ENCODE measurements around the gene VAV1. TPM values are rescaled to one million over a fixed set of nuclear protein-coding genes. Genes with fewer than 3 reads are reported as not detected.
A peak's percentile ranks its signal among the peaks of the same experiment; 100 is the strongest.

VAV1 gene
- total and polyA plus RNA-seq, 2 donors (not counting 3 experiments of a cell fraction or from before 2014, with no cell fraction given) = not detected

- peaks cover 46% of the 10 kb centered on the region for H3K4me1 ChIP-seq (ENCODE audit: control insufficient read depth, extremely low read depth, insufficient read depth, low read length)
- no TSS peak for BruUV-seq (replicated peaks)
- POLR2A ChIA-PET = interaction anchor here (0.6 kb wide), 1 partner anchor 124 kb away, joined by 5 read pairs; no protein-coding TSS in a partner anchor
- no peaks in the 10 kb centered on the region for H3K9me3 ChIP-seq (replicated peaks; ENCODE audit: control insufficient read depth, insufficient read depth, low read length)
- H3K27me3 ChIP-seq (ENCODE audit: control insufficient read depth in 2 of 2, insufficient read depth in 2 of 2, low read length in 2 of 2) = no peaks in the 10 kb centered on the region
- peak within 1 kb of the TSS; percentile 78 for H3K4me2 ChIP-seq (ENCODE audit: insufficient read depth, low read length)
- dilution Hi-C loops (cut with MboI; ENCODE audit: extremely low pct_ligation_motif_present, low sequenced_read_pairs) = no loop called here
- H3K4me3 ChIP-seq (replicated peaks in 1 of 3; ENCODE audit: insufficient read depth in 1 of 3, low read depth in 1 of 3, low read length in 3 of 3) = peak within 1 kb of the TSS; percentile 66 to 92 (median 80)
- peaks cover 0 to 11% of the 10 kb centered on the region in 2 experiments for H3K36me3 ChIP-seq (ENCODE audit: control insufficient read depth in 2 of 2, extremely low read depth in 1 of 2, insufficient read depth in 2 of 2, low read length in 2 of 2)
- H3K9ac ChIP-seq (replicated peaks; ENCODE audit: extremely low read depth, insufficient read depth, low read length) = peak within 1 kb of the TSS; percentile 60
- peak within 1 kb of the TSS; percentile 61 for H3K27ac ChIP-seq (ENCODE audit: insufficient read depth, low read depth, low read length)
- H2AFZ ChIP-seq (ENCODE audit: low read depth, low read length) = peak within 1 kb of the TSS; percentile 82
- CTCF ChIA-PET = interaction anchor here (1.0 to 6.2 kb wide), 4 partner anchors 11 to 123 kb away, joined by 4 to 179 read pairs (median 14); no protein-coding TSS in a partner anchor
- DNase-seq (ENCODE audit: low read depth, low spot score) (peak; percentile 66), FAIRE-seq (peak; percentile 80)
- H3K79me2 ChIP-seq (ENCODE audit: control insufficient read depth, insufficient read depth, low read length) = peaks cover 33% of the 10 kb centered on the region
- H4K20me1 ChIP-seq (replicated peaks; ENCODE audit: control insufficient read depth, extremely low read depth, insufficient read depth, low read length) = no peaks in the 10 kb centered on the region
- TF ChIP-seq CTCF (IDR thresholded peaks at IDR 0.05; ENCODE audit: extremely low read depth in 1 of 2, insufficient read depth in 1 of 2, low read depth in 1 of 2, low read length in 2 of 2) (no peak), FOS (IDR thresholded peaks at IDR 0.05; ENCODE audit: borderline replicate concordance, insufficient read depth, low read length) (no peak), JUN (IDR thresholded peaks at IDR 0.05; ENCODE audit: borderline replicate concordance, insufficient read depth, insufficient read length, low read depth) (no peak), POLR2AphosphoS5 (IDR thresholded peaks at IDR 0.05; ENCODE audit: insufficient read depth, low read depth, low read length) (no peak), GATA2 (IDR thresholded peaks at IDR 0.05; ENCODE audit: insufficient read depth, insufficient read length, low read depth, low read length) (no peak), MYC (IDR thresholded peaks at IDR 0.05; ENCODE audit: low read depth, low read length) (no peak), EZH2 (IDR thresholded peaks at IDR 0.05; ENCODE audit: borderline replicate concordance, low read depth, low read length, severe bottlenecking) (no peak), POLR2A (IDR thresholded peaks at IDR 0.05; ENCODE audit: low read depth, low read length) (no peak)
- TF ChIP-seq, protein P1, sequence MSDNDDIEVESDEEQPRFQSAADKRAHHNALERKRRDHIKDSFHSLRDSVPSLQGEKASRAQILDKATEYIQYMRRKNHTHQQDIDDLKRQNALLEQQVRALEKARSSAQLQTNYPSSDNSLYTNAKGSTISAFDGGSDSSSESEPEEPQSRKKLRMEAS (IDR thresholded peaks at IDR 0.05; ENCODE audit: insufficient read depth, insufficient read length) = no peak
- H3K9me1 ChIP-seq (replicated peaks; ENCODE audit: control insufficient read depth, extremely low read depth, insufficient read depth, low read length) = no peaks in the 10 kb centered on the region
- intact Hi-C loops (cut with micrococcal nuclease) = loop anchor here (5.0 to 10.0 kb wide), 5 partner anchors 63 to 367 kb away; partner anchors contain the start of genes ALKBH7, KHSRP, TNFSF14 and TNFSF9
These were observed 33.1 kb upstream of the VAV1 start, which contains the start of gene TRIP10 for GRCh38 chr19:6739390-6739882. Gene TRIP10 (plus strand): TSS chr19:6739680. CDS start chr19:6739762, 82 bp downstream.
